HT1080 (cell line): ENCODE data around the gene DDAH1. TPM values are rescaled to one million over a fixed set of nuclear protein-coding genes. Genes with fewer than 3 reads are reported as not detected.
A peak's percentile ranks its signal among the peaks of the same experiment; 100 is the strongest.
"Not testable (repeated sequence)": the region's sequence is repeated elsewhere in the genome, so short reads cannot be mapped to it uniquely, and the experiment has no call there.

Source experiments
- DNase-seq: peaks from one replicate; pipeline ENCODE4 v3.0.0-alpha.2; 2015; ENCODE audit warnings: low read depth
- polyA plus RNA-seq, 2 experiments: library from polyadenylated mRNA; depleted of rRNA; stranded (reverse); fragments of >200 nt; gene quantifications; 2 replicates each; pipeline ENCODE4 v1.2.3, GENCODE V29; 2015
- total RNA-seq: library from RNA; depleted of rRNA; stranded (reverse); fragments of >200 nt; shearing (Covaris generic); gene quantifications from 2 replicates; pipeline ENCODE4 v1.2.3, GENCODE V29; 2014; rRNA removed

DDAH1 gene
- total RNA-seq = 74.2 and 94.2 TPM in 2 replicates
- polyA plus RNA-seq (2015; cell fraction: cytosol; rRNA removed) = 85.7 and 102 TPM in 2 replicates
- polyA plus RNA-seq (2015; cell fraction: nucleus; rRNA removed) = 39.9 and 40.7 TPM in 2 replicates

GRCh38 chr1:85465099-85465785, at the start of gene DDAH1:
DDAH1 (minus strand) TSS chr1:85465159; CDS start chr1:85465045, 114 bp downstream.
- DNase-seq = peak; percentile 59

DNA sequence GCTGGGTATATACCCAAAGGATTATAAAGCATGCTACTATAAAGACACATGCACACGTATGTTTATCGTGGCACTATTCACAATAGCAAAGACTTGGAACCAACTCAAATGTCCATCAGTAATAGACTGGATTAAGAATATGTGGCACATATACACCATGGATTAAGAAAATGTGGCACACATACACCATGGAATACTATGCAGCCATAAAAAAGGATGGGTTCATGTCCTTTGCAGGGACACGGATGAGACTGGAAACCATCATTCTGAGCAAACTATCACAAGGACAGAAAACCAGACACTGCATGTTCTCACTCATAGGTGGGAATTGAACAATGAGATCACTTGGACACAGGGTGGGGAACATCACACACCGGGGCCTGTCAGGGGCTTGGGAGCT, 49.0 kb upstream of the DDAH1 start:
- not testable (repeated sequence) for DNase-seq

- DNase-seq = no peak
These were observed 39.5 kb upstream of the DDAH1 start for GRCh38 chr1:85504417-85504816.

DNA sequence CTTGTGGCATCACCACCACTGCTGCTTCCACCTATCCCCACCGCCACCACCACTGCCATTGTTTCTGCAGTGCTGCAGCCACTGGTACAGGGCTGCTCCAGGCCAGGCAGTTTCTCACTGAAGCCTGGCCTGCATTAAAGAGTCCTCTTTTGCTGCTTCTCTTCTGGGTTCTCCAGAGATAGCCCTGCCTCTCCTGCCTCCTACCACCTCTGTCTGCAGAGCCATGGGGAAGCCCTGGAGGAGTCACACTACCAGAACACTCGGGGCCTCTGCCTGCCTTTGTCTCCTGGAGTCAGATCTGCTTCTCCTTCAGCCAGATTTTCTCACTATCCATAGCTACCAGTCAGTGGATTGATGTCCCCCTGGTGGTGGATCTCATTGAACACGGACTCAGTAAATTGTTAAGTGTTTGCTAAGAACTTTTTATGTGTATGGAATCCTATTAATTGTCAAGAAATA, 37.7 kb upstream of the DDAH1 start:
- DNase-seq = peak; percentile 36

DNA sequence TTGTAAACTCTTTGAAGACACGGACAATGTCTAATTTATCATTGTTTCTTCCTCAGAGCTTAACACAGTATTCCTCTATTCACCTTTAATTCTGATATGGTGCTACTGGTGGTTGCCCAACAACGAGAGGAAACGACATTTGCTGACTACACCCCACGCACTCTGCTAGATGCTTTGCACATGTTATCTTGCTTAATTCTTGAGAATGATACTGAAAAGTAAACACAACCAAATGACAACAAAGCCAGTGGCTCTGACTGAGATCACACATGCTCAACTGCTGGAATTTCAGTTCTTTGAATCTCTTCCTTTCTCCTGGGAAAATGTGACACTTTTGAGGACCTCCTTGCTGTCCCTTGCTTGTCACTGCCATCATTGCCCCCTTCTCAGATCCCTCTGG, 37.2 kb upstream of the DDAH1 start:
- DNase-seq = no peak

DNA sequence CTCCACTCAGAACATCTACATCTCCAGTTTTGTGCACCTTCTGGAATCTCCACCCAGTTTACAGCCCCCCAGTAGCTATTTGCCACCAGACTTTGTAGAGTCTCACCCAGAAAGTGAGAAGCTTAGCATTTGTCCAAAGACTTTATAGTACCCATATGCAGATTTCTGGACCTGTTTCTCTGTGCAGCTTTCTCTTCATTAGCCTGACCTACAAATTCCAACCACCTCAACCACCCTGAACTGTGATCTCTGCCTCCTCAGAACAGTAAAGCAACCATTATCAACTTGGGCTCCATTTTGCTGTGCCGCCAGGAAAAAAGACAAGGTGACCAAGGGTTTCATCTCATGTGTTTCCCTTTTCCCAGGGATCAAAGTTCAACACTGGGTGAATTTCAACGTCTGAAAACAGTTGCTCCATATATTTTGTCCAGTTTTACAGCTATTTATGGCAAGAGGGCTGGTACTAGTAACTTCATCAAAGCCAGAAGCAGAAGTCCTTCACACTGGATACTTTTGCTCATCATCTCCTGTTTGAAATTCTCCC, 36.5 kb upstream of the DDAH1 start:
- DNase-seq = no peak

DNA sequence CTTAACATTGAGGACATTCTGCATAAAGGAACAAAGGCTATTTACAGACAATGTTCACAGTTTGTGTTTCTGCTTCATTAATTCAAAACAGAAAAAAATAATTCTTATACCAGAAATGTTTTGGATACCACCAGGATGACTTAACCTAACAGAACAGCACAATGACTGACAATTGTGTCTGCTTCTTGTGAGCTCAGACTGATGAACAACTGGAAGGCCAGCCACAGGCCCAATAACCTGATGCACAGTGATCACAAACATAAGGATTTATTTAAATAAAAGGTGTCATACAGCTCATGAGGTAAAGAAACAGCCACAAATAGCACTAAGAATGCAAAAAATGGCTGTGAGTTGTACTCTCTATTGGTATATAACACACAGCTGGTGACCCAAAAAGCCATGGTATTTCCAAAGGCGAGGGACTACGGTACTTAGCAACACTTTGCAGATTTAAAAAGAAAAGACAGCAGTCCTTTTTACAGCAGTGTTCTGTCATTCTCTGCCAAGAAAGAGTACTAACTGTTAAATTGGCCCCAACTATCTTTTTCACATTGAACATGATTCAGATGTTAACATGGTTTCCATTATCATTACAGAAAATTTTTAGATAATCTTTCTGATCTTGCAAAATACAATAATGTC, 32.1 kb upstream of the DDAH1 start:
- DNase-seq = no peak

- peak; percentile 86 for DNase-seq
These were observed 30.6 kb upstream of the DDAH1 start for GRCh38 chr1:85495556-85495955.

DNA sequence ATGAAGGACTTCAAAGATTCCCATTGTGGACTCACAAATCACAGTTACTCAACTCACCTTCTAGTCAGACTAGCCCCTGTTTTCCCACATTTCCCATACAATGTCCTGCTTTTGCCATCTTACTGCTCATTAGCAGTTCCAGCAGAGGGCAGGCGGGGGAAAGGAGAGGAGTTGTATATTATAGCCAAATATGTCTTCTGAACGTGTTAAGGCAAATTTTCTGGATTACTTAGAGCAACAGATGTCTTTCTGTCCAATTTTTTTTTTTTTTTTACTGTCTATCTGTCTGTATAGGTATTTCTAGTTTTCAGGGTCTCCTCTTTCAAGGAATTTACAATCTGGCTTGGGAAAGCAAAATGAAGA, 29.9 kb upstream of the DDAH1 start:
- peak; percentile 42 for DNase-seq

DNA sequence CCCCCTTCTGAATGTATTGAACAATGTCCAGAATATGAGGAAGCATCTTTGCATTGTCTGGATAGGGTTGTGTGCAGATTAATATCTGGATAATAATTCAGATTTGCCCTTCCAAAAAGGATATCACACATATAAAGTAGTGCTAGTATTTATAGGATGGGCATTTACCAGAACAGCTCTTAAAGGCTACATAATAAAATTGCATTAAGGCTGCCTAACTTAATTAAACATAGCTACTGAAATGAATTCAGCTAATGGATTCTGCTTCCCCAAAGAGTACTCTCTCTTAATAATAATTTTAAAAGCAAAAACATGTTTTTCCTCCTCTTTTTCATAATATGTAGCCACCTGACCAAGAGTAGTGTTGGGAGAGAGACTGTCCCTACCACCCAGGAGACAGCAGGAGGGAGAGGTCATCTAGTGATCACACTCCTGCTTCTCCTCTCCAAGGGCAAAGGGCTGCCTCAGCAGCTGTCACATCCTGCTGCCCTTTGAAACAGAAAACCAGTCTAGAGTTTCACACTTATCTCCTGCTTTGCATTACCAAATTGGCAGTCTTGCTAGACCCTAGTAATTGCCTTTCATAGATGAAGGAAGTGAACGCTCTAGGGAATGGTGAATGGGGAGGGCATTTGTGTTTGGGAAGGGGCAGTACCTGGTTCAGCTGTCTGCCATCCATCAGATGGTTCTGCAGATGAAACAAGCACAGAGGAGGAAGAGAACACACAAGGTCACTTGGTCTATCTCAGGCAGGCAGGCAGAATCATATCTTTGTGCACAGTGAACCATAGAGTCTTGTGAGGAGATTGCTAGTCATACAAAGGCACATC, 29.3 kb upstream of the DDAH1 start:
- DNase-seq = no peak

GRCh38 chr1:85490270-85490985, 25.5 kb upstream of the DDAH1 start:
- no peak for DNase-seq

DNA sequence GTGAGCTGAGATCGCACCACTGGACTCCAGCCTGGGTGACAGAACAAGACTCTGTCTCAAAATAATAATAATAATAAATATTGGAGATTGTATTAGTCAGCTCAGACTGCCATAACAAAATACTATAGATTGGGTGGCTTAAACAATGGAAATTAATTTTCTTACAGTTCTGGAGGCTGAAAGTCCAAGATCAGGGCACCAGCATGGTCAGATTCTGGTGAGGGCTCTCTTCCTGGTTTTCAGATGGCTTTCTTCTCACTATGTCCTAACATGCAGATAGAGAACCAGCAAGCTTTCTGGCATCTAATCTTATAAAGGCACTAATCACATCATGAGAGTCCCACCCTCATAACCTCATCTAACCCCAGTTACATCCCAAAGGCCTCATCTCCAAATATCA, 23.2 kb upstream of the DDAH1 start:
- DNase-seq = no peak

DNA sequence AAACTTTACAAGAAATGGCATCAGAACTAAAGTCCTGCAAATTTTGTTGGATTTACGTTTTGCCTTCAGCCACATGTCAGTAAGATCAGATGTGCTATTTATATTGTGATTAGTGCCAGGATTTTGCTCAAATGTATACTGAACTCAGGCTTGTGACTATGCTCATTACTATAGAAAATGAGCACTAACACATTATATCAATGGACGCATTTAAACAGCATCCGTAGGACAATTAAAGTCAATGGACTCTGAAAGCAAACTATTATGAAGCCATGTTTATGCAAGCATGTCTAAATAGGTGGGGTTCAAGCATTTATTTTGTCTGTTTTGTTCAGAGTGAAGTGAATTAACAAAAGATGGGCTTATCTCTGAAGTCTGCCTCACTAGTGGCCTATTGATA, 20.6 kb upstream of the DDAH1 start:
- DNase-seq = no peak

GRCh38 chr1:85484716-85485115, 19.8 kb upstream of the DDAH1 start:
- DNase-seq = no peak

DNA sequence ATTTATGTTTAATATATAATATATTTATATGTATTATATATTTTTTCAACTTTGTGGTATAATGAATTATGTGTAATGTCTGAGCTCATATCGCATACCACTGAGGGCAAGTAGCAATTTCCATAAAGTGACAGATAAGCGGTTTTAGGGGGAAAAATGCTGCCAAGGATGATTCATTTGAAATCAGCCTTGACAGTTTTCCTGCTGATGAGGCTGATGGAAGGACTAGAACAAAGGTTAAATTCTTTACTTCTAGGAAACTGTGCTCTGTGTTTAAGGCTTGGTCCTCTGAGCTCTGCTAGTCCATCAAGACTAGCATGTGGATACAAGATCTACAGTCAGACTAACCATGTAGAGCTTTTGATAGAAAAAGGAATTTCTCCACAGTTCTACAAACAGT, 19.3 kb upstream of the DDAH1 start:
- DNase-seq = peak; percentile 40

GRCh38 chr1:85481688-85482087, 16.7 kb upstream of the DDAH1 start:
- DNase-seq = no peak

DNA sequence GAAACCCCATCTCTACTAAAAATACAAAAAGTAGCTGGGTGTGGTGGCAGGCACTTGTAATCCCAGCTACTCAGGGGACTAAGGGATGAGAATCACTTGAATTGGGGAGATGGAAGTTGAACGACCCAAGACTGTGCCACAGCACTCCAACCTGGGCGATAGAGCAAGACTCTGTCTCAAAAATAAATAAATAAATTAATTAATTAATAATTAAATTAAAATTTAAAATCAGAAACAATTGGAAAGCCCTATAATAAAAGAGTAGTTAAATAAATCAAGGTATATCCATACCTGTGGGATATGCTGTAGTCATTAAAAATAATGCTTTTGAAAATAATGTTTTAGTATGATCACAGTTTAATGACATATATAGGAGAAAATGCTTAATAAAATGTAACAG, 15.6 kb upstream of the DDAH1 start:
- DNase-seq = no peak

GRCh38 chr1:85479491-85479890, 14.5 kb upstream of the DDAH1 start:
- no peak for DNase-seq

- DNase-seq = no peak
These were observed 13.4 kb upstream of the DDAH1 start for GRCh38 chr1:85478366-85478765.

- no peak for DNase-seq
These were observed 10.1 kb upstream of the DDAH1 start for GRCh38 chr1:85475055-85475454.

- no peak for DNase-seq
These were observed 8.4 kb upstream of the DDAH1 start for GRCh38 chr1:85473390-85473789.
